HG02610 (cell line): ENCODE measurements around the gene PTGR3.

Experiments
- ATAC-seq: cut with Tn5 transposase; IDR thresholded peaks from one replicate; pipeline ENCODE4 v1.9.1; 2021; ENCODE audit warnings: mild to moderate bottlenecking, moderate library complexity; ENCODE audit not compliant: unreplicated experiment

PTGR3 gene

GRCh38 chr18:75216212-75216910, 7.4 kb upstream of the PTGR3 start:
- ATAC-seq: no peak

DNA sequence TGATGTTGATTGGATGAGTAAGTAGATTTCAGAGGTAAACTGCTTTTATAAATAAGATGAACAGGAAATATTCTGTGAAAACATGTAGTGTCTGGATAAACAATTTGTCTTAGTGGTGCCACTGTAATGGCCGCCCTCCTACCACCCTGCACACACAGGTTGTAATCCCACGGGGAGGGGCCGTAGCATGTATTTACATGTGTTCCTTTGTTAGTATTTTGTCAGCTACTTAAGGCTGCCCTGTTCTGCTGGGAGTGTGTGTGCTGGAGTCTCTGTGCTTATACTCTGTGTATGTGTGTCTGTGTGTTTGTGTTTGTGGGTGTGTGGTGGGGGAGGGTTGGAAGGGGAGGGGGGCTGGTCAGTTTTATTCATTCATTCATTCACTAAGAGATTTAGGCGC, 6.7 kb upstream of the PTGR3 start:
- no peak for ATAC-seq

DNA sequence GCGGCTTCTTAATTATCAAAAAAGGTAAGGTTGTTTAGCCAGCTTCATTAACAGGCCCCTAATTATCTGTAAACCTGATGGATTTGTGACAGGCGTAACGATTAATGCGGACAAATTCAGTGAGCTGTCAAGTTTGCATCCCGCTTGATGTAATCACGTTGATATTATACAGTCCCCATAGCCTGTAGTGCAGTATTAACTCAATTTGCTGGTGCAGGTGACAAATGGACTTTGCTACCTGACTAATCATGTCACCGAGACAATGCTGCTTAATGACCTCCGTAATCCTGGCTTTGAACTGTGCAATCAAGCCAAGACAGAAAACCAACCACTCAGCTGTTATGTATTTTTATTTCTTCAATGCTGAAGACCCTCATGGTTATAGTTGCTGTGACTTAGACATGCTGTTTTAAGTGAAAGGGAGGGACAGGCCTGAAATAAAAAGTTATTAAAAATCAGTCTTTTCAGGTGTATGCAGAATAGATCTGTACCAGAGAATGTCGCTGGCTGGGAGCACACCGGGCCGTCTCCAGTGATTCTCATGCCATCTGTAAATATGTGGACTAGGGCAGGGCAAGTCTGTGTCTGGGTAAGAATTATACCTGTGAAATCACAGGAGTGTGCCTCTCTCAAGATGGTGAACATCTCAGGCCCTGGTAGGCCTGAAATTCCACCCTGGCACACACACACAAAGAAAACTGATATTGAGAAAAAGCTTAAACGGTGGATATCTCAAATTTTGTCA, 6.0 kb upstream of the PTGR3 start:
- no peak for ATAC-seq

GRCh38 chr18:75214332-75214690, 5.4 kb upstream of the PTGR3 start:
- no peak for ATAC-seq

GRCh38 chr18:75213611-75214331, 4.8 kb upstream of the PTGR3 start:
- ATAC-seq: no peak

DNA sequence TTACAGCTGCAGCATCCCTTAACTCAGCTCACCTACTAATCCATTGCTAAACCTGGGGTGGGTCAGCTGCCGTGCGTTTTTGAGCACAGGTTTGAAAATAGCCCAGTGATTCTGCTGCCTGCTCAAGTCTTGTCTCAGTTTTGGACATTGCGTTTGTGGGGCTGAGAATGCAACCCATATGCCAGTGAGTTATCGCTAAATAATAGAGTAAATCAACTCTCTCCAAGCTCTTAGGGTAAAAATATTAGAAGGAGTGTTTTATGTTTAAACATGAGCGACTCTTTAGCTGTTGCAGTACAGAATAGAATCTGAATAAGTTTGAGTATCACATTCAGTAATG, 3.8 kb upstream of the PTGR3 start:
- no peak for ATAC-seq

GRCh38 chr18:75211953-75212750, 3.2 kb upstream of the PTGR3 start:
- no peak for ATAC-seq

DNA sequence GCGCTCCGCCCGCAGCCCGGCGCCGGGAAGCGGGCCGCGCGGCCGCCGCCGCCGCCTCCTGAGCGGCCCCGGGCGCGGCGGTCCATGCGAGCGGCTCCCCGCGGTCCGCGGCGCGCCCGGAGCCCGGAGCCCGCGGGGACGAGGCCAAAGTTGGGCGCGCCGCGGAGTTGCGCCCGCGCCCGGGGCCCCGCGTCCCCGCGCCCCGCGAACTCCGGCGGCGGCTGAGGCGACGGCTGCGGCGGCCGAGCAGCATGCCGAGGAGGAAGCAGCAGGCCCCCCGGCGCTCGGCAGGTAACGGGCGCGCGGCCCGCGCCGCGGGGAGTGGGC, 2.6 kb upstream of the PTGR3 start:
- ATAC-seq: no peak

DNA sequence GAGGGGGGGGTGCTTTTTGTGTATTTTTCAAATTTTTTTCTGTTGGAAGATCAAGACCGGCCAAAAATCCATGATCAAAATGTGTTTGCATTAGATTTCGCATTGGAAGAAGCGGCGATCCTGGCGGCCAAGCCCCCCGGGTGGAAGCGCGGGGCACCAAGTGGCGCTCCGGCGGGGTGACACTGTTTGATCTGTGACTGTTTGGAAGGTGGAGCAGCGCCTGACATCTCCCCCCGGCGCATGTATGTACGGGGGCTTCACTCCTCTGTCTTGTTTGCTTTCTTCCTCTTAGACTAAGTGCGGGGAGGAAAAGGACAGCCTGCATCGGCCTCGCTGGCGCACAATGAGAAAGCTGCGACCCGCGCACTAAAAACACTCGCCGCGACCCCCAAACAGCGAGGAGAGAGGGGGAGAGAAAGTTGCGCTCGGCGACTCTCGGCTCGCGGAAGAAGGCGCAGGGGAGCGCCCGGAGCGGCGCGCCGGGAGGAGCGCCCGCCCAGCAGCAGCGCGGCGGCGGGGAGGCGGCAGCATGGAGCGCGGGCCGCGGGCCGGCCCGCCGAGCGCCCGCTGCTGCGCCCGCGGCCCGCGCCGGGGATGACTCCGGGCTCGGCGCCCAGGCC, 2.2 kb upstream of the PTGR3 start:
- ATAC-seq: no peak

DNA sequence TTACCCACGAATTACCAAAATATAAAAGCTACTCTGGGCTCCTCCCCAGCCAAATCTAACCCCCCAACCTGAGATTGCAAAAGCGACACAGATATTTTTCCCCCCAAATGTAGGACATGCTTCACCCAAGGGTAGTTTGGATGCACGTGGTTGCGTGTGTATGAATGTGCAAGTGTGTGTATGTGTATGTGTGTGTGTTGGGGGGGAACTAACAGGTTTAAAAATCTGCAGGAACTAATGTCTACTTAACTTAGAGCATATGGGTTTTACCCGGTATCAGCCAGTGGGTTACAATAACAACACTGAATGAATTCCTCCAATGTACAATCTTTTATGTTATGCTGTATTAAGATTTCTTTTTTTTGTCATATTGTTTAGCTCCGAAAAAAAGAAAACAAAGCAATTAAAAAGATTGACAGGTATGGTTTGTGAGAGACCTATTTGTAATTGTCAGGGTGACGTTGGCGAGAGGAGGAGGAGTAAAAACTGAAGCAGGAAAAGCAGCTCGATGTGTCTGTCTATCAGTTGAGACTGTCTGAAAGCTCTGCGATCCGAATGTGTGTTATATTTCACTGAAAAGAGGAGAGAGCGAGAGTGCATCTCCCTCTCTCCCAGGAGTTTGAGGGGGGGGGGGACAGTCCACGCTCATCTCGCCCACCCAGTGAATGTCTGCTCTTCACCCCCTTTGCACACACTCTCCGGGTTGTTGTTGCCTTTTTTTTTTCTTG, 1.5 kb upstream of the PTGR3 start, which contains the start of gene TSHZ1:
TSHZ1 (plus strand) TSS at position 524 of the 728 bp plus-strand sequence. CDS start 1,080 bp downstream, outside the sequence.
- ATAC-seq: peak; percentile 28

DNA sequence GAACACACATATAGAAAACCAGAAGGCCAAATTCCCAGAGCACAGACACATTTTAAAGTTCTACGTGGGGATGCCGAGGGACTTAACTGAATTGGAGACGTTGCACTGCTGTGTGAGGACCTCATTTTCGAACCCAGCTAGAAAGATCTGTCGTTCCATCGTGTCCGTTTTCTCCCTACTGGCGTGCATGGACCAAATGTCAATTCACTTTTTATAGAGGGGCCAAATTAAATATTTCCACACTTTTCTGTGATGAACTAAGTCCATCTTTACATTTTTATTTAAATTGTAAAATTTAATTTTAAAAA, 966 bp upstream of the PTGR3 start:
- ATAC-seq: no peak

- peak; percentile 16 for ATAC-seq
Measured at GRCh38 chr18:75208836-75209128, 157 bp downstream of the PTGR3 start.

DNA sequence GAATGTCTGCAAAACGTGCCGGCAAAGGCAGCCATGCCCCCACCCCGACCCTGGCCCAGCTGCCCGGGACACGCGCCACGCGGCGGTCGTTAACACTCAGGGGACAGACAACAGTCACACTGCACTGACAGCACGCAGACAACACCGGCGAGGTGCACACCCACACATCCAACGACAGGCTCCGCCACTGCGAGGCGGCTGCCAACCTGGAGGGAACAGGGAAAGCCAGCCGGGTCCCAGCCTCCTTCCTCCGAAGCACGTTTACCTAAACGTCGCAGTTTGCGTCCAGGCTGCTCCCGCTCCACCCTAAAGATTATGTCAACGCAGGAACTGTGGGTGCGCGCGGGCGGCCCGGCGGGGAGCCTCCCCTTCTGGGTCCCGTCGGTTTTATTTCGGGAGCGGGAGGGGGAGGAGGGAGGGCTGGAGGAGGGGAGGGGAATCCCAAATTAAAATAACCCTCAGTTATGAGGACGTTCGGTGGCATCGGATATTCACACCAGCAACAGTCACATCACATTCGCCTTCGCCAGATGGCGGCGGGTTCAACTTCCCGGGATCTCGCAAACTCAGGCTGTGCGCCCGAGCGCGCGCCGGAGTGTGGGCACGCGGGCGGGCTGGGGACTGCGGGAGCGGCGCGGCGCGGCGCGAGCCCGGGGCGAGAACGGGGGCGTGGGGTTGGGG, 644 bp downstream of the PTGR3 start:
- no peak for ATAC-seq

DNA sequence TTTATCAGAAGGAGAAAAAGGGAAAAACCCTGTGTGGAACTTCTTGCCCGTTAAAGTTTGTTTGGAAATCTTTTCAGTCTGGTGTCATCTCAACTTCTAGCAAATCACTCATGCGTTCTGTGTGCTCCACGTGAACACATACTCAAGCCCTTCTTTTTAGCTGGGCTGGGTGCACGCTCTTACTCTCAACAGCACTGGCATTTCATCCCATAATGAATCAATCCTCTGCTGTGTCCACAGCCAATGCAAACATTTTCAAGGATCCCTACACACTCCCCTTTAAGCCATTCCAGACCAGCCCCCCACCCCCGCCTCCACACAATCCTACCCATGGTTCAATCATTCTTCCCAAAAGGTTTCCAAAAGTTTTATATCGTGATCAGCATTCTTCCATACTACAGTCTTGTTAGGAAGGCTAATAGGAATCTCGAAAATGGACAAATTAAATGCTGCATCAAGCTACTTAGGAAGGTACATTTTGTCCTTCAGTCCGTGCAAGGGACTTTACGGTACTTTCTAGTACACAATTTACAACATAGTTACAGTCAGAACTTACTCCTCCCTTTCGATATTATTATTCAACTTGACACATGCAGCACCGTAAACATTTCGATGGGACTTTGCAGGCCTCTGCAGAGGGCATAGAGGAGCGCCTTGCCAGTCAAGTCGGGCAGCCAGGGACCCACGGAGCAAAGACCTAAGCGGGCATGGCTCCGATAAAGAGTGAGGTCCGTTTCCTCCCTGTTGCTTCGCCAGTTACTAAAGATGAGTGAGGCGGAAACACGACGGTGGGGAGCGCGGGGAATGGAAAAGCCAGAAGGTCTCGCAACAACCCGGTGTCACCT, 1.4 kb downstream of the PTGR3 start:
- ATAC-seq: peak; percentile 31

- no peak for ATAC-seq
Measured at GRCh38 chr18:75206452-75207309, 2.3 kb downstream of the PTGR3 start.

- ATAC-seq: no peak
Measured at GRCh38 chr18:75205514-75206132, 3.3 kb downstream of the PTGR3 start.

GRCh38 chr18:75204732-75205513, 4.0 kb downstream of the PTGR3 start:
- no peak for ATAC-seq
